GM23338 (cell line): Measurements from ENCODE around the gene SPINT3.

Experiments
- CREB1 ChIP-seq: fragments of 250-450 bp; sonication (Bioruptor Pico); IDR thresholded peaks from 2 replicates; pipeline ENCODE4 v1.5.0; 2020; ENCODE audit warnings: low read depth, mild to moderate bottlenecking, moderate library complexity
- CTCF ChIP-seq, 2 experiments: fragments of 200-600 bp in 1 of 2; sonication (generic) in 1 of 2; conservative IDR thresholded peaks; 2 replicates each; pipeline versions ENCODE4 v1.5.1 to v1.6.1; 2016 to 2017; ENCODE audit warnings: antibody characterized with exemption in 2 of 2, low read depth in 2 of 2, mild to moderate bottlenecking in 2 of 2, moderate library complexity in 1 of 2
- ETS1 ChIP-seq: IDR thresholded peaks from 2 replicates; pipeline ENCODE4 v1.6.1; 2016; ENCODE audit warnings: antibody characterized with exemption
- EZH2 ChIP-seq: fragments of 200-600 bp; sonication (generic); IDR thresholded peaks from one replicate; pipeline ENCODE4 v1.8.0; 2017; ENCODE audit warnings: antibody characterized with exemption, mild to moderate bottlenecking, low read depth; ENCODE audit not compliant: unreplicated experiment
- EZH2phosphoT487 ChIP-seq: fragments of 200-600 bp; sonication (generic); IDR thresholded peaks from one replicate; pipeline ENCODE4 v1.8.1; 2018; ENCODE audit warnings: antibody characterized with exemption; ENCODE audit not compliant: unreplicated experiment
- JUNB ChIP-seq: IDR thresholded peaks from one replicate; pipeline ENCODE4 v1.6.1; 2016; ENCODE audit warnings: antibody characterized with exemption; ENCODE audit not compliant: unreplicated experiment
- POLR2AphosphoS5 ChIP-seq: IDR thresholded peaks from 2 replicates; pipeline ENCODE4 v1.6.1; 2016; ENCODE audit warnings: antibody characterized with exemption, low read depth
- REST ChIP-seq: IDR thresholded peaks from one replicate; pipeline ENCODE4 v1.6.1; 2018; ENCODE audit warnings: antibody characterized with exemption; ENCODE audit not compliant: unreplicated experiment
- STAT1 ChIP-seq: IDR thresholded peaks from one replicate; pipeline ENCODE4 v1.6.1; 2016; ENCODE audit warnings: antibody characterized with exemption; ENCODE audit not compliant: unreplicated experiment

GRCh38 chr20:45552456-45552855, 37.0 kb upstream of the SPINT3 start:
- TF ChIP-seq REST (no peak), CTCF (conservative IDR thresholded peaks at IDR 0.05; ENCODE audit: low read depth in 2 of 2) (no peak), STAT1 (no peak), EZH2phosphoT487 (no peak), POLR2AphosphoS5 (no peak), JUNB (no peak), CREB1 (CRISPR knock-in tag) (no peak), EZH2 (no peak), ETS1 (no peak)
